Upper lobe of left lung (tissue), 6 donors: Measurements from ENCODE around the gene HNRNPM. TPM values are rescaled to one million over a fixed set of nuclear protein-coding genes. Genes with fewer than 3 reads are reported as not detected.

Source experiments
- ATAC-seq, 2 donors: fragments of 200-7000 bp; cut with Tn5 transposase; one replicate each; pipeline ENCODE4 v1.9.1; 2022; ENCODE audit warnings: mild to moderate bottlenecking in 2 of 2, moderate library complexity in 2 of 2; ENCODE audit not compliant: low FRiP score in 2 of 2
- DNase-seq, 2 donors: peaks; one replicate each; pipeline ENCODE4 v3.0.0-alpha.2; 2019 to 2020
- H3K27ac ChIP-seq, 4 donors: fragments of 200-600 bp; sonication (generic); one replicate each; pipeline ENCODE4 v1.5.1; 2016 to 2019
- H3K27me3 ChIP-seq, 4 donors: fragments of 200-600 bp; sonication (generic); one replicate each; pipeline ENCODE4 v1.5.1; 2017 to 2019
- H3K36me3 ChIP-seq, 4 donors: fragments of 200-600 bp; sonication (generic); one replicate each; pipeline ENCODE4 v1.5.1; 2016 to 2019
- H3K4me1 ChIP-seq, 4 donors: fragments of 200-600 bp; sonication (generic); one replicate each; pipeline ENCODE4 v1.5.1; 2018 to 2019
- H3K4me3 ChIP-seq, 4 donors: fragments of 200-600 bp; sonication (generic); one replicate each; pipeline ENCODE4 v1.5.1; 2017 to 2019; ENCODE audit warnings: mild to moderate bottlenecking in 2 of 4, moderate library complexity in 1 of 4
- H3K9me3 ChIP-seq, 4 donors: fragments of 200-600 bp; sonication (generic); one replicate each; pipeline ENCODE4 v1.5.1; 2018 to 2019
- EP300 ChIP-seq, 4 donors: sonication (generic); formaldehyde crosslinking; IDR thresholded peaks; one replicate each; pipeline ENCODE4 v1.5.1; 2017; ENCODE audit warnings: antibody characterized with exemption in 4 of 4, control low read depth in 2 of 4
- POLR2A ChIP-seq, 4 donors: fragments of 450-650 bp; IDR thresholded peaks; one replicate each; pipeline ENCODE4 v1.5.1; 2016 to 2017; ENCODE audit warnings: antibody characterized with exemption in 4 of 4, mild to moderate bottlenecking in 2 of 4
- POLR2AphosphoS5 ChIP-seq, 2 donors: sonication (generic); formaldehyde crosslinking; IDR thresholded peaks; one replicate each; pipeline ENCODE4 v1.5.1; 2017; ENCODE audit warnings: antibody characterized with exemption in 2 of 2
- WGBS, 2 donors: methylation state at CpG; one replicate each; pipeline ENCODE4 v1.1.5; 2017 to 2018; 5-methylcytosine and 5-hydroxymethylcytosine counted together
- total RNA-seq, 6 donors: library from RNA; depleted of rRNA in 4 of 6; stranded (reverse); fragments of >200 nt in 4 of 6; gene quantifications; one replicate each; pipeline versions ENCODE4 v1.1.0 to v1.2.1, GENCODE V29; 2016 to 2021
- TF ChIP-seq, protein P1 (sequence below), 6 experiments: fragments of 450-650 bp in 4 of 6; fragments of 200-600 bp in 2 of 6; sonication (generic) in 2 of 6; IDR thresholded peaks; one replicate each; pipeline ENCODE4 v1.5.1; 2016 to 2019; ENCODE audit warnings: antibody characterized with exemption in 6 of 6
- donor health status: DM: no; HTN: no; CAD: no; lungs with moderate emphysema.
- donor health status: DM: no; HTN: yes; CAD: no; lungs with severe emphysema.

Gene HNRNPM
- total RNA-seq, 6 donors from 2014 or later: 95.2 to 188 (median 149) TPM

GRCh38 chr19:8532225-8532624 is 87.5 kb downstream of the HNRNPM start:
- H3K4me3 ChIP-seq: no peak overlapping the region
- DNase-seq (no peak), ATAC-seq (no peak)
- no peaks in the 10 kb centered on the region for H3K27me3 ChIP-seq
- 72 to 90% methylated on average over 2 of the region's 2 CpGs for WGBS, 2 donors
- H3K27ac ChIP-seq: no peak overlapping the region
- peaks cover 0 to 9% (median 2%) of the 10 kb centered on the region in 4 donors for H3K4me1 ChIP-seq
- no peaks in the 10 kb centered on the region for H3K9me3 ChIP-seq
- no peak for TF ChIP-seq EP300 (IDR thresholded peaks at IDR 0.05)
- peaks cover 4 to 45% (median 23%) of the 10 kb centered on the region in 4 donors for H3K36me3 ChIP-seq

DNA sequence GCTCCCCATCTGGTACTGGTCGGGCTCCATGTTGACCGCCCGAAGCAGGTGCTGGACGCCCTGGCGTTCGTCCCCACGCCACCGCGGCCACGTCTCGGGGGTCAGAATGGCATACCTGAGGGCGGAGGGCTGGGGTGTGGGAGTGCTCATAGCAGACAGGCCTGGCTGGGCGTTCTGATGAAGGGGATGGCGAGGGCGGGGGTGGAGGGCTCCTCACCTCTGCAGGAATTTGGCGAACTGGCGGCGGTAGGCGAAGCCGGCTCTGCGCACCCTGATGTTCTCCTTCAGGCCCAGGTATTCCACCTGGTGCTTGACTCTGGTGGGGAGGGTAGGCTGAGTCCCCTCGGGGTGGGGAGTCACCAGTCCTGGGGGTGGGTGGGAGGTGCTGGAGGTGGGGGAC is 91.5 kb downstream of the HNRNPM start:
- no peak for TF ChIP-seq POLR2AphosphoS5 (IDR thresholded peaks at IDR 0.05)
- TF ChIP-seq, protein P1, sequence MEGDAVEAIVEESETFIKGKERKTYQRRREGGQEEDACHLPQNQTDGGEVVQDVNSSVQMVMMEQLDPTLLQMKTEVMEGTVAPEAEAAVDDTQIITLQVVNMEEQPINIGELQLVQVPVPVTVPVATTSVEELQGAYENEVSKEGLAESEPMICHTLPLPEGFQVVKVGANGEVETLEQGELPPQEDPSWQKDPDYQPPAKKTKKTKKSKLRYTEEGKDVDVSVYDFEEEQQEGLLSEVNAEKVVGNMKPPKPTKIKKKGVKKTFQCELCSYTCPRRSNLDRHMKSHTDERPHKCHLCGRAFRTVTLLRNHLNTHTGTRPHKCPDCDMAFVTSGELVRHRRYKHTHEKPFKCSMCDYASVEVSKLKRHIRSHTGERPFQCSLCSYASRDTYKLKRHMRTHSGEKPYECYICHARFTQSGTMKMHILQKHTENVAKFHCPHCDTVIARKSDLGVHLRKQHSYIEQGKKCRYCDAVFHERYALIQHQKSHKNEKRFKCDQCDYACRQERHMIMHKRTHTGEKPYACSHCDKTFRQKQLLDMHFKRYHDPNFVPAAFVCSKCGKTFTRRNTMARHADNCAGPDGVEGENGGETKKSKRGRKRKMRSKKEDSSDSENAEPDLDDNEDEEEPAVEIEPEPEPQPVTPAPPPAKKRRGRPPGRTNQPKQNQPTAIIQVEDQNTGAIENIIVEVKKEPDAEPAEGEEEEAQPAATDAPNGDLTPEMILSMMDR (IDR thresholded peaks at IDR 0.05): no peak
- TF ChIP-seq POLR2A (IDR thresholded peaks at IDR 0.05): no peak
- no peak for TF ChIP-seq EP300 (IDR thresholded peaks at IDR 0.05)
- 86 to 91% methylated on average over 20 to 21 of the region's 22 CpGs for WGBS, 2 donors
- Histone ChIP-seq H3K4me3 (no peak overlapping the region), H3K4me1 (peaks cover 0 to 7% (median 0%) of the 10 kb centered on the region in 4 donors), H3K27me3 (no peaks in the 10 kb centered on the region), H3K9me3 (no peaks in the 10 kb centered on the region), H3K27ac (no peak overlapping the region), H3K36me3 (peaks cover 0 to 18% (median 4%) of the 10 kb centered on the region in 4 donors)
- ATAC-seq (no peak), DNase-seq (no peak)

- ATAC-seq (no peak), DNase-seq (no peak)
- Histone ChIP-seq H3K9me3 (no peaks in the 10 kb centered on the region), H3K27ac (no peak overlapping the region), H3K4me3 (no peak overlapping the region), H3K27me3 (no peaks in the 10 kb centered on the region), H3K4me1 (peaks cover 0 to 7% (median 0%) of the 10 kb centered on the region in 4 donors), H3K36me3 (peaks cover 0 to 17% (median 8%) of the 10 kb centered on the region in 4 donors)
- WGBS, 2 donors: 90 to 93% methylated on average over 3 of the region's 3 CpGs
- TF ChIP-seq EP300 (IDR thresholded peaks at IDR 0.05) (no peak), POLR2AphosphoS5 (IDR thresholded peaks at IDR 0.05) (no peak), POLR2A (IDR thresholded peaks at IDR 0.05) (no peak)
- TF ChIP-seq, protein P1 (IDR thresholded peaks at IDR 0.05): no peak
These were observed 92.3 kb downstream of the HNRNPM start for GRCh38 chr19:8537099-8537498.

Other genes starting within 250 kb of the HNRNPM start
- 100 to 1,000 TPM in 1 of 6 donors, 10 to 100 TPM in 5; 55.5 to 131 (median 63.8) TPM for gene CERS4, start 235.6 kb upstream of the HNRNPM start, total RNA-seq
- 10 to 100 TPM; 10.5 to 54.0 (median 27.3) TPM for gene CD320, start 136.6 kb upstream of the HNRNPM start, total RNA-seq
- 10 to 100 TPM; 13.6 to 50.9 (median 31.1) TPM for gene NDUFA7, start 123.6 kb upstream of the HNRNPM start, total RNA-seq
- 1,000 to 10,000 TPM in 2 of 6 donors, 100 to 1,000 TPM in 4; 282 to 1,919 (median 843) TPM for gene RPS28, start 123.5 kb upstream of the HNRNPM start, total RNA-seq
- gene KANK3, start 101.7 kb upstream of the HNRNPM start, total RNA-seq: 100 to 1,000 TPM in 1 of 6 donors, 10 to 100 TPM in 5; 27.7 to 109 (median 56.9) TPM
- 10 to 100 TPM in 4 of 6 donors, 1 to 10 TPM in 1, not detected in 1; 1.8 to 27.7 (median 13.4) TPM for gene ANGPTL4, start 80.8 kb upstream of the HNRNPM start, total RNA-seq
- gene RAB11B, start 54.6 kb upstream of the HNRNPM start, total RNA-seq: 100 to 1,000 TPM in 4 of 6 donors, 10 to 100 TPM in 2; 55.0 to 158 (median 130) TPM
- 100 to 1,000 TPM in 3 of 6 donors, 10 to 100 TPM in 3; 72.2 to 266 (median 111) TPM for gene MARCHF2, start 31.7 kb upstream of the HNRNPM start, total RNA-seq
- gene PRAM1, start 57.7 kb downstream of the HNRNPM start, total RNA-seq: 10 to 100 TPM in 4 of 6 donors, 1 to 10 TPM in 2; 8.7 to 66.0 (median 36.4) TPM
- gene ZNF414, start 69.2 kb downstream of the HNRNPM start, total RNA-seq: 10 to 100 TPM; 10.5 to 39.8 (median 25.4) TPM
- gene MYO1F, start 132.5 kb downstream of the HNRNPM start, total RNA-seq: 100 to 1,000 TPM in 4 of 6 donors, 10 to 100 TPM in 2; 47.3 to 246 (median 127) TPM
- gene ADAMTS10, start 165.7 kb downstream of the HNRNPM start, total RNA-seq: 100 to 1,000 TPM in 1 of 6 donors, 10 to 100 TPM in 5; 11.9 to 103 (median 19.8) TPM
- not detected for gene NFILZ, start 185.7 kb downstream of the HNRNPM start, total RNA-seq